HL-60 (cell line): ENCODE data around the gene PAK5.

Experiments used
- GABPA ChIP-seq: IDR thresholded peaks from 2 replicates; pipeline ENCODE4 v1.6.1; 2012; ENCODE audit warnings: low read depth
- POLR2AphosphoS5 ChIP-seq: IDR thresholded peaks from 2 replicates; pipeline ENCODE4 v1.6.1; 2012; ENCODE audit warnings: low read depth
- REST ChIP-seq: IDR thresholded peaks from 2 replicates; pipeline ENCODE4 v1.6.1; 2012; ENCODE audit warnings: low read depth; ENCODE audit not compliant: insufficient replicate concordance
- TF ChIP-seq, protein P1 (sequence below): IDR thresholded peaks from one replicate; pipeline ENCODE4 v1.5.1; 2011; ENCODE audit warnings: low read length, control low read depth, inconsistent platforms; ENCODE audit not compliant: insufficient read depth

- TF ChIP-seq, protein P1, sequence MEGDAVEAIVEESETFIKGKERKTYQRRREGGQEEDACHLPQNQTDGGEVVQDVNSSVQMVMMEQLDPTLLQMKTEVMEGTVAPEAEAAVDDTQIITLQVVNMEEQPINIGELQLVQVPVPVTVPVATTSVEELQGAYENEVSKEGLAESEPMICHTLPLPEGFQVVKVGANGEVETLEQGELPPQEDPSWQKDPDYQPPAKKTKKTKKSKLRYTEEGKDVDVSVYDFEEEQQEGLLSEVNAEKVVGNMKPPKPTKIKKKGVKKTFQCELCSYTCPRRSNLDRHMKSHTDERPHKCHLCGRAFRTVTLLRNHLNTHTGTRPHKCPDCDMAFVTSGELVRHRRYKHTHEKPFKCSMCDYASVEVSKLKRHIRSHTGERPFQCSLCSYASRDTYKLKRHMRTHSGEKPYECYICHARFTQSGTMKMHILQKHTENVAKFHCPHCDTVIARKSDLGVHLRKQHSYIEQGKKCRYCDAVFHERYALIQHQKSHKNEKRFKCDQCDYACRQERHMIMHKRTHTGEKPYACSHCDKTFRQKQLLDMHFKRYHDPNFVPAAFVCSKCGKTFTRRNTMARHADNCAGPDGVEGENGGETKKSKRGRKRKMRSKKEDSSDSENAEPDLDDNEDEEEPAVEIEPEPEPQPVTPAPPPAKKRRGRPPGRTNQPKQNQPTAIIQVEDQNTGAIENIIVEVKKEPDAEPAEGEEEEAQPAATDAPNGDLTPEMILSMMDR, result no peak
- TF ChIP-seq GABPA, result no peak
- TF ChIP-seq POLR2AphosphoS5, result no peak
- no peak for TF ChIP-seq REST
These were observed 321.3 kb downstream of the PAK5 start for GRCh38 chr20:9517297-9518162.
